Gastroesophageal sphincter (tissue), 3 donors: ENCODE data around the gene SRSF6.

Experiments used
- CTCF ChIP-seq, 4 experiments: fragments of 200-600 bp in 2 of 4; fragments of 450-650 bp in 2 of 4; sonication (generic) in 1 of 4; IDR thresholded peaks; one replicate each; pipeline ENCODE4 v1.5.1; 2017 to 2019; ENCODE audit warnings: antibody characterized with exemption in 4 of 4, mild to moderate bottlenecking in 2 of 4, moderate library complexity in 2 of 4
- EP300 ChIP-seq: sonication (generic); formaldehyde crosslinking; IDR thresholded peaks from one replicate; pipeline ENCODE4 v1.6.1; 2017; ENCODE audit warnings: antibody characterized with exemption, mild to moderate bottlenecking

- TF ChIP-seq EP300: no peak
- TF ChIP-seq CTCF (IDR thresholded peaks at IDR 0.05): no peak
These were observed 1.6 kb downstream of the SRSF6 start for GRCh38 chr20:43459022-43459942.
